Motor neuron (in vitro differentiated cells): ENCODE measurements around the gene HAGH. TPM values are rescaled to one million over a fixed set of nuclear protein-coding genes. Genes with fewer than 3 reads are reported as not detected.

Experiments used
- ATAC-seq, 8 experiments: fragments of 200-7000 bp; cut with Tn5 transposase; replicated peaks in 6 of 8; 2 replicates each; pipeline ENCODE4 v1.8.0; 2021; ENCODE audit warnings: mild to moderate bottlenecking in 8 of 8, moderate library complexity in 8 of 8
- H3K27ac ChIP-seq, 2 donors: fragments of 250-450 bp; sonication (Bioruptor Pico); 2 replicates each; pipeline ENCODE4 v1.9.0; 2021; ENCODE audit warnings: antibody characterized with exemption in 2 of 2, mild to moderate bottlenecking in 2 of 2, moderate library complexity in 1 of 2
- H3K4me1 ChIP-seq, 2 donors: fragments of 250-450 bp; sonication (Bioruptor Pico); replicated peaks in 1 of 2; 2 replicates each; pipeline ENCODE4 v1.6.1; 2021; ENCODE audit warnings: antibody characterized with exemption in 2 of 2, mild to moderate bottlenecking in 2 of 2, moderate library complexity in 1 of 2
- H3K4me3 ChIP-seq, 5 donors: fragments of 250-450 bp; sonication (Bioruptor Pico); 2 replicates each; pipeline ENCODE4 v1.9.0; 2021; ENCODE audit warnings: antibody characterized with exemption in 5 of 5, mild to moderate bottlenecking in 5 of 5, moderate library complexity in 4 of 5
- WGBS, 10 experiments: fragments of 450-650 bp; shearing (Covaris generic); methylation state at CpG; one replicate each; pipeline ENCODE4 v1.0.0; 2022; 5-methylcytosine and 5-hydroxymethylcytosine counted together
- in situ Hi-C, 9 experiments: fragments of 400-800 bp; cut with MboI; loops; one replicate each; pipeline ENCODE4 v1.15.0; 2021; ENCODE audit warnings: low sequenced_read_pairs in 9 of 9, low pct_unique_long_range_greater_than_20kb in 2 of 9; ENCODE audit not compliant: unreplicated experiment in 9 of 9
- total RNA-seq, 8 experiments: library from RNA; unstranded; fragments of 300-600 nt; gene quantifications; 2 replicates each; pipeline versions ENCODE4 v1.2.3 to v1.2.4, GENCODE V29; 2022

HAGH gene
- total RNA-seq, 8 experiments from 2014 or later, result 27.8 to 67.6 (median 38.9) TPM

DNA sequence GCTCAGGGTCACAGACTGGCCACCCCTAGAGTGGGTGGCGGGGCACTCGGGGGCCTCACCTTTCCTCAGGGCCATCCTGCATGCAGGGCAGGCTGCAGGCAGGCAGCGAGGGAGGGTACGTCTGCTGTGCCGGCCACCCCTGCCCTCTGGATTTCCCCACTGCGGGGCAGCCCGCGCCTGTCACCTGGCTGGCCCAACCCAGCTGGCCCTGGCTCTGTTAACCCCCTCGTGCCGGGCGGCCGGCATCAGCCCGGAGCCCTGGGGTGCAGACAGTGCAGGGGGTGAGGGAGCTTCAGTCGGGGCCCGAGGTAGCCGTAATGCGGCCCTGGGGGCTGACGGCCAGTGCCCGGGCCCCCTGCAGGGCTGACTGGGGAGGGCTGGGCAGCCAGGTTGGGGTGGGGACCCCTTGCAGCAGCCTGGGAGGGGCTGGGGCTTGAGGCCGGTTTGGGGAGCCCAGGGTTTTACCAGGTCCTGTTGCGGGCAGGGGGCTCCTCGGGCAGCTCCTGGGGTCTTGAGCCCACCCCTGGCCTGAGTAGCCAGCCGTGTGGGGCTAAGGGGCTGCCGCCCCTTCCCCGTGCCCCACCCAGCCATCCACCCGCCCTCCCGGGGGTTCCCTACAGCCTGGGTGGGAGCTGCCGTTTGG lies 32.9 kb downstream of the HAGH start, which contains the start of gene IGFALS:
IGFALS (minus strand) TSS at position 128 of the 643 bp plus-strand sequence; CDS start at position 75, 53 bp downstream.
- Histone ChIP-seq H3K4me3 (no peak within 1 kb of the TSS), H3K27ac (no peak within 1 kb of the TSS), H3K4me1 (no peaks in the 10 kb centered on the region)
- peak in 5 of 8 experiments; percentile 4 to 11 (median 8) for ATAC-seq
- in situ Hi-C loops, result no loop called here
- WGBS, 10 experiments, result no CpG with 5 or more reads among the region's 28 CpGs

DNA sequence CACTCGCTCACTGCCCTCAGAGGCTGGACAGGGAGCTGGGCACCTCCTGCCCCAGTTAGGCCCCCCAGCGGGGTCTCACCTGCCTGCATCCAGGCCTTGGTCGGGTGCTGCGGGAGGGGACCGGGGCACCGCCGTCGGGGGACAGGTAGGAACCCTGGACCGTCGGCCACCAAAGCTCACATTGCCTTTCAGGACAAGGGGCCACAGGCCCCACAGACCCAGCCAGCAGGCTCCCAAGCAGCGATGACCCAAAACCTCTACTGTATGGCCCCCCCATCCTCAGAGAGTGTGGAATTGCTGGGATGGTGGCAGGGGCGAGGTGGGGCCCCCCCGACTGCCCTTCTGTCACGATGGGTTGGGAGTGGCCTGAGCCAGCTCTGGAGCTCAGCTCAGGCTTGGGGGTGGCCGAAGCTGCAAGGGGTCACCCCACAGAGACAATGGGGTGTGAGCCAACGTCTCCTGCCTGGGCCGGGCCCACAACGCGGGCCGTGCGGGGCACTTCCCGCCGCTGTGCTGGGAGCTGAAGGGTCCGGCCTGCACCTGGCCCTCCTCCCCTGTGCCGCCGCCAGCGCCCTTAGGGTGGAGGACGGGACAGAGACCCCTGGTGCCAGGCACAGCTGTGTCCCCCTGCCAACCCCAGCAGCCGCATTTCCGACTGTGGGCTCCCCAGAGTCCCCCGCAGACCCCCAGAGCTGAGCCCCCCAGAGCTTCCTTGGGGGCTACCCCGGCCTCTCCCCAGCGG lies 33.6 kb downstream of the HAGH start:
- Histone ChIP-seq H3K4me1 (no peaks in the 10 kb centered on the region), H3K4me3 (no peak overlapping the region), H3K27ac (no peak overlapping the region)
- peak in 3 of 8 experiments; percentile 1 to 4 (median 3) for ATAC-seq
- WGBS, 10 experiments, result no CpG with 5 or more reads among the region's 33 CpGs
- in situ Hi-C loops, result no loop called here

DNA sequence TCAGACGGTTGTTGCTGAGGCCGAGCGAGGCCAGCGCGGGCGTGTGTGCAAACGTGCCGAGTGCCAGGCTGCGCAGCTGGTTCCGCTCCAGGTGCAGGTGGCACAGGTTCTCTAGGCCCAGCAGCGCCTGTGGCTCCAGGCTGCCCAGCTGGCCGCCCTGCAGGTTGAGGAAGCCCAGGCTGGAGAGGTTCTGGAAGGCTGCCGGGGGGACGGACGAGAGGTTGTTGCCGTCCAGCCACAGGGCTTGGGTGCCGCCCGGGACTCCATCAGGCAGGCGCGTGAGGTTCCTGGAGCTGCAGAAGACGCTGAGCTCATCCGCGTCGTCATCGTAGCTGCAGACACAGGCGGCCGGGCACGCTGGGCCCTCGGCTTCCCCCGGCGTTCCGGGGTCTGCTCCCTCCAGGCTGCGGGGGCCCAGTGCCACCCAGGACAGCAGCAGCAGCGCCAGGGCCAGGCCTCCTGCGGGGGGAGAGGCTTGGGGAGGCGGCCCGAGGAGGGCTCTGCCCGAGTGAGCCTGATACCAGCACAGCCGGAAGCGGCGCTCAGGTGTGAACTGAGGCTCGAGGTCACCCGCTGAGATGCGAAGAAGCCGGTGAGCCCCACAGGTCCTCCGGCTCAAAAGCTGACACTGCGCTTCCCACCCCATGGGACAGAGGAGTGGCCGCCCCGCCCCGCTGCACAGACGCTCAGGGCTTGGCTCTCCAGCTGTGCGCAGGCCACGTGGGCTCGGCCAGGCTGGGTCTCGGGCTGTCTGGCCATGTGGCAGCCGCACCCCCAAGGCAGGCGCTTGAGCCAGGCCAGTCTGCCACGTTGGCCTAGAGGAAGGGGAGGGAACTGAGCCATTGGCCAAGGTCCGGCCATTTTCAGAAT lies 34.4 kb downstream of the HAGH start:
- Histone ChIP-seq H3K27ac (no peak overlapping the region), H3K4me3 (no peak overlapping the region), H3K4me1 (no peaks in the 10 kb centered on the region)
- peak in 6 of 8 experiments; percentile 14 to 39 (median 22) for ATAC-seq
- in situ Hi-C loops, result no loop called here
- WGBS, 10 experiments, result 87 to 100% (median 100%) methylated on average over 1 to 8 of the region's 59 CpGs; no CpG with 5 or more reads in 7 of the 10 experiments

DNA sequence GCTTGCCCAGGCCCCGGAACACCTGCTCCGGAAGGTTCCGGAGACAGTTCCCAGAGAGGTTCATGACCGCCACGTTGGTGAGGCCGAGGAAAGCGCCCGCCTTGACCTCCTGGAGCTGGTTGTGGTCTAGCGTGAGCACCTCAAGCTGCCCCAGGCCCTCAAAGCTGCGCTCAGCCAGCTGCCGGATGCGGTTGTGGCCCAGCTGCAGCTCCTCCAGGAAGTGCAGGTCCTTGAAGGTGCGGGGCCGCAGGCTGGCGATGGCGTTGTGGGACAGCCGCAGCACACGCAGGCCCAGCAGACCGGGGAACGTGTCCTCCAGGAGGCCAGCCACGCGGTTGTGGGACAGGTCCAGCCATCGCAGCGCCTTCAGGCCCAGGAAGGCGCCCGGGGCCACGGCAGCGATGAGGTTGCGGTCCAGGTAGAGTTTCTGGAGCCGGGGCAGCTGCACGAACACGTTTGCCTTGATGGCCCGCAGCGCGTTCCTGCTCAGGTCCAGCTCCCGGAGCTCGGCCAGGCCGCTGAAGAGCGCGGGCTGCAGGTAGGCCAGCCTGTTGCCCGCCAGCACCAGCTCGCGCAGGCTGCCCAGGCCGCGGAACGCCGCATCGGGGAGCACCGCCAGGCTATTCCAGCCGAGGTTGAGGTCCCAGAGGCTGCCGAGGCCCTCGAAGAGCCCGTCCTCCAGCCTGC lies 35.2 kb downstream of the HAGH start:
- no peaks in the 10 kb centered on the region for H3K4me1 ChIP-seq
- H3K4me3 ChIP-seq, result no peak overlapping the region
- no peak for ATAC-seq
- no peak overlapping the region for H3K27ac ChIP-seq
- in situ Hi-C loops, result no loop called here
- WGBS, 10 experiments, result 94 to 100% (median 100%) methylated on average over 2 to 7 of the region's 53 CpGs; no CpG with 5 or more reads in 3 of the 10 experiments

DNA sequence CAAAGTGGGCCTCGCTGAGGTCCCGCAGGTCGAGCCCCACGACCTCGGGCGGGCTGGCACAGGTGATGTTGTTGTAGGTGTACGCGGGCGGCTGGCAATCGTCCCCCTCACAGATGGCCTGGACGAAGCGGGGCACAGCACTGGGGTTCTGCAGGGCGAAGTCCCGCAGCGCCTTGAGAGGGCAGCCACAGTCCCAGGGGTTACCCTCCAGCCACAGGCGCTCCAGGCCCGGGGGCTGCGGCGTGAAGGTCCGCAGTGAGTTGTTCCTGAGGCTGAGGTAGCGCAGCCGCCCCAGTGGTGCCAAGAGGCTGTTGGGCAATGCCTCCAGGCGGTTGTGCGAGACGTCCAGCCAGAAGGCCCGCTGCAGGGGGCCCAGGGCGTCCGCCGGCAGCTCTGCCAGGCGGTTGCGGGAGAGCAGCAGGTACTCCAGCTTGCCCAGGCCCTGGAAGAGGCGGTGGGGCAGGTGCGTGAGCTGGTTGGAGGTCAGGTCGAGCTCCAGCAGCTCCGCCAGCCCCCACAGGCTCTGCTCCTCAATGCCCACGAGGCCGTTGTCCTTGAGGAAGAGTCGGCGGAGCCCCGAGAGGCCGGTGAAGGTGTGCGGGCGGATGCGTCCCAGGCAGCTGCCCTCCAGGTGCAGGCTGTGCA lies 35.9 kb downstream of the HAGH start:
- WGBS, 10 experiments, result 80 to 100% (median 93%) methylated on average over 1 to 11 of the region's 44 CpGs; no CpG with 5 or more reads in 5 of the 10 experiments
- H3K4me3 ChIP-seq, result no peak overlapping the region
- H3K27ac ChIP-seq, result no peak overlapping the region
- in situ Hi-C loops, result no loop called here
- H3K4me1 ChIP-seq, result no peaks in the 10 kb centered on the region
- no peak for ATAC-seq

DNA sequence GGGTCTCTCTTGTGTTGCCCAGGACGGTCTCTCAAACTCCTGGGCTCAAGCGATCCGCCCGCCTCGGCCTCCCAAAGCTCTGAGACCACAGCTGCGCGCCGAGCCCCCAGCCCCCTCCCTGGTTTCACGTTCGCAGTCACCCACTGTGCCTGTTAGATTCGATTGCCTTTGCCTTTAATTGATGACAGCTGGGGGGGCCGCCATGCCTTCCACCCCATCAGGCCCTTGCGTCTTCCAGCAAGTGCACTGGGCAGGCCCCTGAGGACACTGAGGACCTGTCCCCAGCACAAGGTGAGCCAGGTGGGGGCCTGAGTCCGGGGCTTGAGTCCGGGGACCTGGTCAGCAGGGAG lies 36.4 kb downstream of the HAGH start:
- Histone ChIP-seq H3K4me1 (no peaks in the 10 kb centered on the region), H3K27ac (no peak overlapping the region), H3K4me3 (no peak overlapping the region)
- in situ Hi-C loops, result no loop called here
- ATAC-seq, result no peak
- 89 to 100% methylated on average over 1 to 9 of the region's 15 CpGs; no CpG with 5 or more reads in 8 of the 10 experiments for WGBS, 10 experiments

DNA sequence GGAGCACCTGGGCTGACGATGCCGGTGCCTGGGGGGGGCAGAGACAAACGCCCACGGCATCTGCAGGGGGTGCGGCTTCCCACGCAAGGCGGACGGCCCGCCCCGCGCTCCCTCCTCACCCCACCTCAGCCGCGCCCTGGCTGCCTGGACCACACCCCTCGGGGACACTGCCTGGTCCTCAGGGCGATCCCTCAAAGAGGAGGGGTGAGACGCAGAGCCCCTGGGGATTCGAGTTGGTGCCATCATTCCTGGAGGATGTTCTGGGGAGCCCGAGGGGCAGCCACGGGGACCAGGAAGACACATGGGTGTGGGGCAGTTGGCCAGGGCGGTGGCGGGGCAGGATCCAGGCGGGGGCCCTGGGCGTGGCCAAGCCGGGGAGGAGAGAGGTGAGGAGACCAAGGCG lies 37.0 kb downstream of the HAGH start:
- no CpG with 5 or more reads among the region's 25 CpGs for WGBS, 10 experiments
- H3K27ac ChIP-seq, result no peak overlapping the region
- ATAC-seq, result no peak
- H3K4me3 ChIP-seq, result no peak overlapping the region
- in situ Hi-C loops, result no loop called here
- no peaks in the 10 kb centered on the region for H3K4me1 ChIP-seq

DNA sequence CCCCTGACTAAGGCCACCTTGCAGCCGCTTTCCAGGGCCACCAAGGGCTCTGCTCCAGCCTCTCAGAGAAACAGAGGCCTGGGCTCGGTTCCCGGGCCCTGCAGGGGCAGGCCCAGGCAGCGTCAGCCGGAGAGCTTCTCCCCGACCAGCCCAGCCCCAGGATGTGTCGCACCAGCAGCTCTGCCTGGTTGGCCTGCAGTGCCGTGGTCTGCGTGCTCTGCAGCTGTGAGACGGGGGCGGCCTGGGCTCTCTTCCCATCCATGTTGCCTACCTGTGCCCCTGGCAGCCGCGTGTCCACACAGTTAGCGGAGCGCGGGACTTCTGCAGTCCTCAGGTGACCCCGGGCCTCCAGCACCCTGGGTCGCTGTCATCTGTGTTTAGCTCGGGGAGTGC lies 37.9 kb downstream of the HAGH start:
- peaks cover 7 to 8% of the 10 kb centered on the region in 2 donors for H3K4me1 ChIP-seq
- H3K4me3 ChIP-seq, result no peak overlapping the region
- ATAC-seq, result no peak
- in situ Hi-C loops, result no loop called here
- 70 to 100% (median 93%) methylated on average over 1 to 6 of the region's 19 CpGs; no CpG with 5 or more reads in 6 of the 10 experiments for WGBS, 10 experiments
- no peak overlapping the region for H3K27ac ChIP-seq

DNA sequence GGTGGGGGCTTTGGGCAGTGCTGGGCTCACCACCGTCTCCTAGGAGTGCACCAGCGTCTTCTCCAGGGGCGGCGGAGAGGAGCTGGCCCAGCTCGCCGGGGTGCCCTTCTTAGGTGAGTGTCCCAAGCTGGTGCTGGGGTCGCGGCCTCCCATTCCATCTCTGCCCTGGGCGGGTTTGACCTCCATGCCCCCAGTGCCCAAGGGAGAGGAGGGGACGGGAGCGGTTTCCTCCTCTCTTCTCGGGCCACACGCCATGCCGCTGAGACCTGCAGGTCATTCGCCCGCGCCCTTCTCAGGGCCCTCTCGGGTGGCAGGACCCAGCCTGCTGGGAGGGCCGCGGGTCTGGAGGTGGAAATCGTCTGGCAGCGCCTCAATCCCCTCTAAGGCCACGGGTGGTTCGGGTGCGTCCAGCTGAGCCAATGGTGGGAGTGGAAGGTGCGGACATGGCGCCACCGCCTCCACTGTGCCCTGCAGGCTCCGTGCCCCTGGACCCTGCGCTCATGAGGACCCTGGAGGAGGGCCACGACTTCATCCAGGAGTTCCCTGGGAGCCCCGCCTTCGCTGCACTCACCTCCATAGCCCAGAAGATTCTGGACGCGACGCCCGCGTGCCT lies 38.4 kb downstream of the HAGH start:
- 100% methylated on average over 3 to 5 of the region's 38 CpGs; no CpG with 5 or more reads in 8 of the 10 experiments for WGBS, 10 experiments
- in situ Hi-C loops, result no loop called here
- no peak overlapping the region for H3K27ac ChIP-seq
- no peak overlapping the region for H3K4me3 ChIP-seq
- ATAC-seq, result no peak
- H3K4me1 ChIP-seq, result peaks cover 7 to 8% of the 10 kb centered on the region in 2 donors

DNA sequence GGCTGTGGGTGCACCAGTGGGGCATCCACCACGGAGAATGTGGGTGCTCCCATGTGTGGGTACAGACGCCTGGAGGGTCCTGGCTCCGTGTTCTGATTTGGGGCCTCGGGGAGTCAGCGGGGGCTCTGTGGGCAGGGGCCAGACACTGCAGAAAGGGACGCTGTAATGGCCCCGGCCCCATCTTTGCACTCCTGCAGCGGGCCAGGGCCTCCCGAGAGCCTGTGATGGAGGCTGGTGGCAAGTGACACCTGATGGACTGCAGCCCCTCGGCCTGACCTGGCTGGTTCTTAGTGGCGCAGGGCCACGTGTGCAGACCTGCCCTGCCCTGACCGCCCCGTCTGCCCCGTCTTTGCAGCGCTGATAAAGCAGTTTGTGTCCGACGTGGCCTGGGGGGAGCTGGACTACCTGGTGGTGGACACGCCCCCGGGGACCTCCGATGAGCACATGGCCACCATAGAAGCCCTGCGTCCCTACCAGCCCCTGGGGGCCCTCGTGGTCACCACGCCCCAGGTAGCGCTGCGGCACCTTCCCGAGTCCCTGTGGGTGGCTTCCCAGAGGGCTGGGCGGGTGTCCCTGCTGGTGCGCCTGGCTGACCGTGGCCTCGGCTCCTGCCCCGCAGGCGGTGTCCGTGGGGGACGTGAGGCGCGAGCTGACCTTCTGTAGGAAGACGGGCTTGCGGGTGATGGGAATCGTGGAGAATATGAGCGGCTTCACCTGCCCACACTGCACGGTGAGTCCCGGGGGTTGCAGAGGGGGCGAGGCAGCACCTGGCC lies 39.1 kb downstream of the HAGH start:
- H3K27ac ChIP-seq, result no peak overlapping the region
- no peak for ATAC-seq
- H3K4me3 ChIP-seq, result no peak overlapping the region
- WGBS, 10 experiments, result 88 to 98% (median 90%) methylated on average over 2 to 7 of the region's 44 CpGs; no CpG with 5 or more reads in 6 of the 10 experiments
- peaks cover 7 to 8% of the 10 kb centered on the region in 2 donors for H3K4me1 ChIP-seq
- in situ Hi-C loops, result no loop called here

DNA sequence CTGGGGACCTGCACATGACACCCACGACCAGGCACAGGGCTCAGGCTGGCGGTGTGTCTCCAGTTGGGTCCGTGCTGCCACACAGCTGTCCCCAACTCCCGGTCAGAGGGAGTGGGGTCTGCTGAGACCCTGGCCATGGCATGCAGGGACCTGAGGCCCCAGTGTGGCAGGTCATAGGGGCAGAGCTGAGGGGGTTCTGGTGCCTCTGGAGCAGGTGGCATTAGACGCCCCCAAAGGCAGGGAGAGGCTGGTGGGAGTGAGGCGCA lies 39.6 kb downstream of the HAGH start:
- in situ Hi-C loops, result no loop called here
- no CpG with 5 or more reads among the region's 6 CpGs for WGBS, 10 experiments
- no peak overlapping the region for H3K27ac ChIP-seq
- H3K4me3 ChIP-seq, result no peak overlapping the region
- peaks cover 7 to 8% of the 10 kb centered on the region in 2 donors for H3K4me1 ChIP-seq
- ATAC-seq, result no peak
